ENCODE results near the gene NMRK2.
"Not testable (repeated sequence)": the region's sequence is repeated elsewhere in the genome, so short reads cannot be mapped to it uniquely, and the experiment has no call there.

NMRK2 gene

GRCh38 chr19:3966051-3967017 lies 33.5 kb downstream of the NMRK2 start:
- no peak overlapping the region for H3K4me3 ChIP-seq (ENCODE audit: low read length)
- no peak for TF ChIP-seq ZNF274 (IDR thresholded peaks at IDR 0.05; ENCODE audit: low read depth, low read length)

GRCh38 chr19:3967983-3968382 lies 35.1 kb downstream of the NMRK2 start:
- H3K4me3 ChIP-seq (ENCODE audit: low read length) = not testable (repeated sequence)

DNA sequence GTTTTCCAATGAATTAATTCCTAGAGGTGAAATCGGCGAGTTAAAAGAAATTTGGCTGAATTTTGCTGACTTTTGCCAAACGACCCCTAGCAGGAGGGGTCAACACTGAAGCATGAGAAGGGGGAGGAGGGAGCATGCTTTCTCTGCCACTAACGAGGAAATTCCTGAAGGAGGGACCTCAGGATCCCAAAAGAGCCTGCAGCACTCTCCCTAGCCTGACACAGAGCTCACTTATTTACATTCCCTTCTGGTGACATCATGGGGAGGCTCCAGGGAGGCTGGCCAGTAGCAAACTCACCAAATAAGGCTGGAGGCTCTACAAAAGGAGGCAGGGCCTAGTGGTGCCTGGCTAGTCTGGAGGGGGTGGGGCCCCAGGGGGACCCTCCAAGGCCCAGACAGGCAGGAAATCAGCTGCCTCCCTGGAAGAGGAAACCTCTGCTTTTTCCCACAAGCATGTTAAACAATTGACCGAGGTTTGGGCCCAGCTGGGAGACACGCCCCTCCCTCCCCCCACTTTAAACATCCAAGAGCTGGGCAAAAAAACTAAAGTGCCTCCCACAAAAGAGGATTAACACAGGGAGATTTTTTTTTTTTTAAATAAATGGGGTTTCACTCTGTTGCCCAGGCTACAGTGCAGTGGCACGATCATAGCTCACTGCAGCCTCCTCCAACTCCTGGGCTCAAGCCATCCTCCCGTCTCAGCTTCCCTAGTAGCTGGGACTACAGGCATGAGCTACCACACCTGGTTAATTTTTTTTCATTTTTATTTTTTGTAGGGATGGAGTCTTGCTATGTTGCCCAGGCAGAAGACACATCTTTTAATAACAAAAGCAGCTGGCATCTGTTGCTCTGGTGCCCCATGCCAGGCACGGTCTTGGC lies 35.9 kb downstream of the NMRK2 start:
- H3K4me3 ChIP-seq (ENCODE audit: low read length) = no peak overlapping the region
- TF ChIP-seq ZNF274 (IDR thresholded peaks at IDR 0.05; ENCODE audit: low read depth, low read length) = no peak

- H3K4me3 ChIP-seq (ENCODE audit: low read length) = peak overlapping the region; percentile 71
- no peak for TF ChIP-seq ZNF274 (IDR thresholded peaks at IDR 0.05; ENCODE audit: low read depth, low read length)
These were observed 36.8 kb downstream of the NMRK2 start for GRCh38 chr19:3969435-3970312.

GRCh38 chr19:3970313-3970807 lies 37.5 kb downstream of the NMRK2 start:
- TF ChIP-seq ZNF274 (IDR thresholded peaks at IDR 0.05; ENCODE audit: low read depth, low read length) = no peak
- peak overlapping the region; percentile 71 for H3K4me3 ChIP-seq (ENCODE audit: low read length)

- H3K4me3 ChIP-seq (ENCODE audit: low read length) = peak within 1 kb of the TSS; percentile 71
- no peak for TF ChIP-seq ZNF274 (IDR thresholded peaks at IDR 0.05; ENCODE audit: low read depth, low read length)
These were observed 38.1 kb downstream of the NMRK2 start, which contains the start of gene DAPK3 for GRCh38 chr19:3970808-3971598. DAPK3 (minus strand) TSS chr19:3971099; CDS start chr19:3969735, 1,364 bp downstream.

DNA sequence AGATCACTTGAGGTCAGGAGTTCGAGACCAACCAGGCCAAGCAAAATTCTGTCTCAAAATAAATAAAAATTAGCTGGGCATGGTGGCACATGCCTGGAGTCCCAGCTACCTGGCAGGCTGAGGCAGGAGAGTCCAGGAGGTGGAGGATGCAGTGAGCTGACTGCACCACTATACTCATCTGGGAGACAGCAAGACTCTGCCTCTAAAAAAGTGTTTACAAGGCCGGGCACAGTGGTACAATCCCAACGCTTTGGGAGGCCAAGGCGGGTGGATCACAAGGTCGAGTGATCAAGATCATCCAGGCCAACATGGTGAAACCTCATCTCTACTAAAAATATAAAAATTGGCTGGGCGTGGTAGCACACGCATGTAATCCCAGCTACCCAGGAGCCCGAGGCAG lies 42.3 kb downstream of the NMRK2 start:
- no peak overlapping the region for H3K4me3 ChIP-seq (ENCODE audit: low read length)
- TF ChIP-seq ZNF274 (IDR thresholded peaks at IDR 0.05; ENCODE audit: low read depth, low read length) = no peak

GRCh38 chr19:3975637-3976087 lies 42.8 kb downstream of the NMRK2 start:
- no peak for TF ChIP-seq ZNF274 (IDR thresholded peaks at IDR 0.05; ENCODE audit: low read depth, low read length)
- H3K4me3 ChIP-seq (ENCODE audit: low read length) = no peak overlapping the region

DNA sequence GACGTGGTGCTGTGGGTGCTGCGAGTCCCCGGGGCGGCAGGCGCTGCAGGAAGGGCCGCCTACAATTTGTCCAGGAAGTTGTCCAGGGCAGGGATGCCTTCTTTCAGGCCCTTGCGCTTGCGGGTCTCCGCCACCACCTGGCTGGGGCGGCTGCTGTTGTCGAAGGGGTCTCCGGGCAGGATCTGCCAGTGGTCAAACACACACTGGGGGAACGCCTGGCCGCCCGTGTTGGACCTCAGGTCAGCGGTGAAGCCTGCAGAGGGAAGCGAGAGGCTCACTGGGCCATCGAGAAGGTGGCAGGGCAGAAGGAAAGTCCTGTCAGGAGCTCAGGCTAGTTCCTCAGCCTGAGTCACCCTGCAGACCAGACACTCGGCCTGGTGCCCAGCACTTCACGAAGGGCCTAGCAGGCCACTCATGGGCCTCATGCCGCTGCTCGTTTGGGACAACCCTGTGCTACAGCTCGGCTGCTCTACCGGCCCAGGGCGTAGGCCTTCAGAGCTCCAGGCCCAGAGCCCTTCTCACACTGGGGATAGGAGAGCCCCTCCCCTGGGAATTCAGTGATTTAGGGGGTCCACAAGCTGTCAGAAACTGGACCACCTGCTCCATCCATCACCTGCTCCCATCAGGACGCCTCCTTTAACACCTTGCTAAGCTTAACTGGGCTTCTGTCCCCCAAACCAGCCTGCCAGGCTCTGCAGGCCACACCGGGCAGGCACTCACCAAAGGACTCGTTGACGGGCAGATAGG lies 43.8 kb downstream of the NMRK2 start:
- H3K4me3 ChIP-seq (ENCODE audit: low read length) = no peak overlapping the region
- no peak for TF ChIP-seq ZNF274 (IDR thresholded peaks at IDR 0.05; ENCODE audit: low read depth, low read length)

GRCh38 chr19:3977242-3978143 lies 44.6 kb downstream of the NMRK2 start:
- no peak for TF ChIP-seq ZNF274 (IDR thresholded peaks at IDR 0.05; ENCODE audit: low read depth, low read length)

GRCh38 chr19:3978145-3978544 lies 45.3 kb downstream of the NMRK2 start:
- no peak for TF ChIP-seq ZNF274 (IDR thresholded peaks at IDR 0.05; ENCODE audit: low read depth, low read length)
- no peak overlapping the region for H3K4me3 ChIP-seq (ENCODE audit: low read length)

More at GRCh38 chr19:3977242-3978143, 44.6 kb downstream of the NMRK2 start:
- no peak overlapping the region for H3K4me3 ChIP-seq (ENCODE audit: low read length)

Data from GM08714 (cell line).